B cell (primary cell): Measurements from ENCODE around the gene SERBP1.

Source experiments
- CTCF ChIP-seq: fragments of 200-600 bp; IDR thresholded peaks from one replicate; pipeline ENCODE4 v1.8.0; 2022; ENCODE audit warnings: antibody characterized with exemption, mild to moderate bottlenecking
- EZH2 ChIP-seq: IDR thresholded peaks from 2 replicates; pipeline ENCODE4 v1.6.1; 2012; ENCODE audit warnings: borderline replicate concordance, low read depth, mild to moderate bottlenecking, moderate library complexity, low read length; ENCODE audit not compliant: insufficient read depth, poor library complexity, severe bottlenecking

- TF ChIP-seq EZH2 (no peak), CTCF (no peak)
These were observed 9.3 kb upstream of the SERBP1 start for GRCh38 chr1:67439277-67440029.
